GM12878 (cell line): ENCODE data around the gene CSNK1G2. TPM values are rescaled to one million over a fixed set of nuclear protein-coding genes. Genes with fewer than 3 reads are reported as not detected.

ENCODE experiments used
- ATAC-seq: fragments of 200-7000 bp; cut with Tn5 transposase; 3 replicates; pipeline ENCODE4 v1.9.1; 2020; ENCODE audit warnings: mild to moderate bottlenecking, moderate library complexity
- BruUV-seq: library from RNA; stranded (reverse); fragments of 400-500 nt; replicated peaks from 2 replicates; lab custom pipeline; 2021; lab: Mats Ljungman, UMichigan
- CTCF ChIA-PET: fragments of 300-600 bp; sonication (Branson Sonifier 250); formaldehyde crosslinking; extraction: SDS; loops from one replicate; lab custom pipeline; 2021; ENCODE audit warnings: inconsistent platforms; lab: Yijun Ruan, JAX
- POLR2A ChIA-PET: fragments of 350-600 bp; formaldehyde crosslinking; extraction: SDS; loops from one replicate; lab custom pipeline; 2021; ENCODE audit warnings: inconsistent platforms; lab: Charles Lee
- RAD21 ChIA-PET: fragments of 300-600 bp; sonication (Branson Sonifier 250); formaldehyde crosslinking; loops from one replicate; lab custom pipeline; 2023; ENCODE audit warnings: antibody characterized with exemption; ENCODE audit not compliant: unreplicated experiment; lab: Charles Lee
- SMC1A ChIA-PET: fragments of 300-600 bp; sonication (Branson Sonifier 250); formaldehyde crosslinking; loops from one replicate; lab custom pipeline; 2023; ENCODE audit not compliant: unreplicated experiment, uncharacterized antibody; lab: Charles Lee
- DNase-seq: peaks from one replicate; pipeline ENCODE4 v3.0.0-alpha.2; 2011; ENCODE audit warnings: low read depth, low spot score
- FAIRE-seq: peaks from 3 replicates; lab custom pipeline; 2011; peaks lifted over from hg19 to GRCh38; lab: Jason Lieb, UNC
- H2AFZ ChIP-seq: 2 replicates; pipeline ENCODE4 v1.6.0; 2011; ENCODE audit warnings: low read depth, low read length, control low read depth; ENCODE audit not compliant: control insufficient read depth
- H3K27ac ChIP-seq: 2 replicates; pipeline ENCODE4 v1.5.1; 2011; ENCODE audit warnings: control low read depth; ENCODE audit not compliant: control insufficient read depth, insufficient read depth
- H3K27me3 ChIP-seq, 2 experiments: replicated peaks in 1 of 2; 2 replicates each; pipeline versions ENCODE4 v1.6.0 to v1.6.1; 2011; ENCODE audit warnings: low read length in 1 of 2; ENCODE audit not compliant: control insufficient read depth in 2 of 2, insufficient read depth in 2 of 2
- H3K36me3 ChIP-seq, 2 experiments: 2 replicates each; pipeline ENCODE4 v1.5.1; 2011; ENCODE audit warnings: low read length in 1 of 2; ENCODE audit not compliant: control insufficient read depth in 2 of 2, insufficient read depth in 2 of 2
- H3K4me1 ChIP-seq: 2 replicates; pipeline ENCODE4 v1.6.1; 2011; ENCODE audit warnings: mild to moderate bottlenecking, low read length, moderate library complexity, mixed read lengths; ENCODE audit not compliant: control insufficient read depth, insufficient read depth
- H3K4me2 ChIP-seq: 2 replicates; pipeline ENCODE4 v1.6.0; 2011; ENCODE audit warnings: control low read depth; ENCODE audit not compliant: control insufficient read depth, insufficient read depth
- H3K4me3 ChIP-seq: fragments of 200-600 bp; sonication (generic); 2 replicates; pipeline ENCODE4 v1.5.1; 2016
- H3K79me2 ChIP-seq: 2 replicates; pipeline ENCODE4 v1.6.0; 2011; ENCODE audit warnings: low read length; ENCODE audit not compliant: control insufficient read depth, insufficient read depth
- H3K9ac ChIP-seq: 2 replicates; pipeline ENCODE4 v1.8.0; 2011; ENCODE audit warnings: low read length, control low read depth, mixed read lengths; ENCODE audit not compliant: control insufficient read depth, insufficient read depth
- H3K9me3 ChIP-seq: replicated peaks from 3 replicates; pipeline ENCODE4 v1.5.1; 2011; ENCODE audit warnings: mild to moderate bottlenecking, low read length; ENCODE audit not compliant: control insufficient read depth, insufficient read depth
- H4K20me1 ChIP-seq: 2 replicates; pipeline ENCODE4 v1.6.0; 2011; ENCODE audit not compliant: control insufficient read depth, insufficient read depth
- ASH2L ChIP-seq: fragments of 300-600, 200-600 bp; sonication (generic); IDR thresholded peaks from 2 replicates; pipeline ENCODE4 v1.6.1; 2017; ENCODE audit warnings: low read depth, mild to moderate bottlenecking, borderline replicate concordance
- CHD1 ChIP-seq: IDR thresholded peaks from 2 replicates; pipeline ENCODE4 v1.6.1; 2012; ENCODE audit warnings: low read depth, low read length, improper control_type of control experiment
- CREB1 ChIP-seq: IDR thresholded peaks from 2 replicates; pipeline ENCODE4 v1.6.1; 2012; ENCODE audit warnings: low read depth, mild to moderate bottlenecking, inconsistent platforms
- DPF2 ChIP-seq: fragments of 450-650 bp; IDR thresholded peaks from 2 replicates; pipeline ENCODE4 v1.6.1; 2017; ENCODE audit warnings: mild to moderate bottlenecking
- EED ChIP-seq: sonication (generic); IDR thresholded peaks from 2 replicates; pipeline ENCODE4 v1.6.1; 2016; ENCODE audit warnings: antibody characterized with exemption, low read depth
- GATAD2B ChIP-seq: fragments of 450-650 bp; conservative IDR thresholded peaks from 2 replicates; pipeline ENCODE4 v1.6.1; 2017; ENCODE audit warnings: low read depth, mild to moderate bottlenecking, moderate library complexity
- HDAC2 ChIP-seq: fragments of 200-600 bp; sonication (generic); IDR thresholded peaks from 2 replicates; pipeline ENCODE4 v1.6.1; 2017
- HDGF ChIP-seq: fragments of 450-650 bp; IDR thresholded peaks from 2 replicates; pipeline ENCODE4 v1.6.1; 2016; ENCODE audit warnings: antibody characterized with exemption
- JUNB ChIP-seq: IDR thresholded peaks from 2 replicates; pipeline ENCODE4 v1.6.1; 2016; ENCODE audit warnings: antibody characterized with exemption, mild to moderate bottlenecking
- MEF2B ChIP-seq: fragments of 450-650 bp; IDR thresholded peaks from 2 replicates; pipeline ENCODE4 v1.6.1; 2018; ENCODE audit warnings: mild to moderate bottlenecking, moderate library complexity; ENCODE audit not compliant: partially characterized antibody, poor library complexity, severe bottlenecking
- PAX5 ChIP-seq: IDR thresholded peaks from 2 replicates; pipeline ENCODE4 v1.6.1; 2011; ENCODE audit warnings: low read depth, low read length, borderline replicate concordance
- POLR2AphosphoS2 ChIP-seq: IDR thresholded peaks from 2 replicates; pipeline ENCODE4 v1.6.1; 2011; ENCODE audit warnings: low read depth, mild to moderate bottlenecking, low read length, improper control_type of control experiment, moderate library complexity
- RCOR1 ChIP-seq: conservative IDR thresholded peaks from 2 replicates; pipeline ENCODE4 v1.6.1; 2012; ENCODE audit warnings: low read depth, low read length, improper control_type of control experiment
- RUNX3 ChIP-seq: IDR thresholded peaks from 2 replicates; pipeline ENCODE4 v1.6.1; 2012; ENCODE audit warnings: low read length, inconsistent platforms
- WRNIP1 ChIP-seq: IDR thresholded peaks from 2 replicates; pipeline ENCODE4 v1.6.1; 2011; ENCODE audit warnings: low read depth, low read length, improper control_type of control experiment, borderline replicate concordance
- WGBS: methylation state at CpG from one replicate; pipeline ENCODE4 v1.1.6; 2016; ENCODE audit warnings: low lambda C conversion rate; ENCODE audit not compliant: insufficient replicate concordance, insufficient coverage; ENCODE audit errors: missing lambda C conversion rate; 5-methylcytosine and 5-hydroxymethylcytosine counted together
- in situ Hi-C: fragments of 300-500 bp; cut with MboI; formaldehyde crosslinking; loops from 9 replicates; pipeline ENCODE4 v1.14.3; 2018; ENCODE audit warnings: mixed read lengths
- intact Hi-C: fragments of 100-400 bp; cut with micrococcal nuclease; formaldehyde crosslinking; loops from one replicate; pipeline ENCODE4 v1.14.2; 2022; ENCODE audit not compliant: unreplicated experiment
- polyA plus RNA-seq, 11 experiments: library from polyadenylated mRNA; depleted of rRNA in 4 of 11; unstranded in 6 of 11; stranded (reverse) in 5 of 11; fragments of >200 nt; fragmentation: Nextera tagmentation in 4 of 11; fragmentation: Illumina TruSeq in 1 of 11; extraction: Ambion mirVana in 4 of 11; extraction: Trizol in 1 of 11; gene quantifications; 1 replicate in 1 of 11; 2 replicates in 10 of 11; pipeline versions ENCODE4 v1.2.1 to v1.2.3, GENCODE V29; 2011 to 2016; ENCODE audit warnings: inconsistent platforms in 2 of 11, missing spikeins in 2 of 11, low read depth in 1 of 11
- total RNA-seq, 4 experiments: library from RNA; depleted of rRNA in 3 of 4; stranded (reverse); fragments of >200 nt in 3 of 4; fragmentation: Illumina TruSeq in 1 of 4; extraction: Trizol in 1 of 4; gene quantifications; 2 replicates each; pipeline versions ENCODE4 v1.2.1 to v1.2.3, GENCODE V29; 2013 to 2021
- TF ChIP-seq, protein P1 (sequence below): IDR thresholded peaks from 2 replicates; pipeline ENCODE4 v1.6.1; 2012; ENCODE audit warnings: low read depth, low read length, improper control_type of control experiment
- TF ChIP-seq, protein P2 (sequence below): fragments of 450-650 bp; formaldehyde crosslinking; IDR thresholded peaks from 2 replicates; pipeline ENCODE4 v1.5.0; 2022; ENCODE audit warnings: mild to moderate bottlenecking, missing genetic modification characterization
- TF ChIP-seq, protein P3 (sequence below): fragments of 450-650 bp; IDR thresholded peaks from 2 replicates; pipeline ENCODE4 v1.6.1; 2014; ENCODE audit warnings: mild to moderate bottlenecking

CSNK1G2 gene
- total and polyA plus RNA-seq, 10 of the 15 experiments (the other 5 are each of a cell fraction or from before 2014, with no cell fraction given), result 0.64 to 109 (median 25.0) TPM

- no peak for TF ChIP-seq GATAD2B
- TF ChIP-seq RUNX3, result no peak
- TF ChIP-seq, protein P1, sequence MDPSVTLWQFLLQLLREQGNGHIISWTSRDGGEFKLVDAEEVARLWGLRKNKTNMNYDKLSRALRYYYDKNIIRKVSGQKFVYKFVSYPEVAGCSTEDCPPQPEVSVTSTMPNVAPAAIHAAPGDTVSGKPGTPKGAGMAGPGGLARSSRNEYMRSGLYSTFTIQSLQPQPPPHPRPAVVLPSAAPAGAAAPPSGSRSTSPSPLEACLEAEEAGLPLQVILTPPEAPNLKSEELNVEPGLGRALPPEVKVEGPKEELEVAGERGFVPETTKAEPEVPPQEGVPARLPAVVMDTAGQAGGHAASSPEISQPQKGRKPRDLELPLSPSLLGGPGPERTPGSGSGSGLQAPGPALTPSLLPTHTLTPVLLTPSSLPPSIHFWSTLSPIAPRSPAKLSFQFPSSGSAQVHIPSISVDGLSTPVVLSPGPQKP, result no peak
- no peak for TF ChIP-seq JUNB
- TF ChIP-seq MEF2B, result peak; percentile 50
Measured at GRCh38 chr19:1999856-2000515, 59.0 kb downstream of the CSNK1G2 start (continued).

GRCh38 chr19:2003874-2004273 lies 62.9 kb downstream of the CSNK1G2 start:
- ATAC-seq (no peak), DNase-seq (no peak), FAIRE-seq (no peak)
- in situ Hi-C loops (no loop called here), intact Hi-C loops (no loop called here)
- BruUV-seq, result no TSS peak
- Histone ChIP-seq H3K4me1 (peaks cover 7% of the 10 kb centered on the region), H3K9me3 (no peaks in the 10 kb centered on the region; the same call in 2 of the 3 replicates), H3K79me2 (no peaks in the 10 kb centered on the region; the same call in 1 of the 2 replicates), H3K4me3 (no peak overlapping the region), H3K9ac (no peak overlapping the region), H2AFZ (no peak overlapping the region), H3K36me3 (no peaks in the 10 kb centered on the region), H3K27me3 (no peaks in the 10 kb centered on the region), H3K4me2 (no peak overlapping the region), H3K27ac (no peak overlapping the region), H4K20me1 (no peaks in the 10 kb centered on the region)
- ChIA-PET CTCF (interaction anchor here (0.7 kb wide), 1 partner anchor 9 kb away, joined by 3 read pairs; no protein-coding TSS in a partner anchor), RAD21 (no interaction called here), POLR2A (no interaction called here), SMC1A (no interaction called here)
- 98% methylated on average over 4 of the region's 4 CpGs for WGBS
- TF ChIP-seq, protein P2, sequence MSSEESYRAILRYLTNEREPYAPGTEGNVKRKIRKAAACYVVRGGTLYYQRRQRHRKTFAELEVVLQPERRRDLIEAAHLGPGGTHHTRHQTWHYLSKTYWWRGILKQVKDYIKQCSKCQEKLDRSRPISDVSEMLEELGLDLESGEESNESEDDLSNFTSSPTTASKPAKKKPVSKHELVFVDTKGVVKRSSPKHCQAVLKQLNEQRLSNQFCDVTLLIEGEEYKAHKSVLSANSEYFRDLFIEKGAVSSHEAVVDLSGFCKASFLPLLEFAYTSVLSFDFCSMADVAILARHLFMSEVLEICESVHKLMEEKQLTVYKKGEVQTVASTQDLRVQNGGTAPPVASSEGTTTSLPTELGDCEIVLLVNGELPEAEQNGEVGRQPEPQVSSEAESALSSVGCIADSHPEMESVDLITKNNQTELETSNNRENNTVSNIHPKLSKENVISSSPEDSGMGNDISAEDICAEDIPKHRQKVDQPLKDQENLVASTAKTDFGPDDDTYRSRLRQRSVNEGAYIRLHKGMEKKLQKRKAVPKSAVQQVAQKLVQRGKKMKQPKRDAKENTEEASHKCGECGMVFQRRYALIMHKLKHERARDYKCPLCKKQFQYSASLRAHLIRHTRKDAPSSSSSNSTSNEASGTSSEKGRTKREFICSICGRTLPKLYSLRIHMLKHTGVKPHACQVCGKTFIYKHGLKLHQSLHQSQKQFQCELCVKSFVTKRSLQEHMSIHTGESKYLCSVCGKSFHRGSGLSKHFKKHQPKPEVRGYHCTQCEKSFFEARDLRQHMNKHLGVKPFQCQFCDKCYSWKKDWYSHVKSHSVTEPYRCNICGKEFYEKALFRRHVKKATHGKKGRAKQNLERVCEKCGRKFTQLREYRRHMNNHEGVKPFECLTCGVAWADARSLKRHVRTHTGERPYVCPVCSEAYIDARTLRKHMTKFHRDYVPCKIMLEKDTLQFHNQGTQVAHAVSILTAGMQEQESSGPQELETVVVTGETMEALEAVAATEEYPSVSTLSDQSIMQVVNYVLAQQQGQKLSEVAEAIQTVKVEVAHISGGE (CRISPR knock-in tag), result no peak
- TF ChIP-seq CHD1, result no peak
- TF ChIP-seq, protein P3, sequence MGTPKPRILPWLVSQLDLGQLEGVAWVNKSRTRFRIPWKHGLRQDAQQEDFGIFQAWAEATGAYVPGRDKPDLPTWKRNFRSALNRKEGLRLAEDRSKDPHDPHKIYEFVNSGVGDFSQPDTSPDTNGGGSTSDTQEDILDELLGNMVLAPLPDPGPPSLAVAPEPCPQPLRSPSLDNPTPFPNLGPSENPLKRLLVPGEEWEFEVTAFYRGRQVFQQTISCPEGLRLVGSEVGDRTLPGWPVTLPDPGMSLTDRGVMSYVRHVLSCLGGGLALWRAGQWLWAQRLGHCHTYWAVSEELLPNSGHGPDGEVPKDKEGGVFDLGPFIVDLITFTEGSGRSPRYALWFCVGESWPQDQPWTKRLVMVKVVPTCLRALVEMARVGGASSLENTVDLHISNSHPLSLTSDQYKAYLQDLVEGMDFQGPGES, result no peak
- TF ChIP-seq HDGF, result no peak
- no peak for TF ChIP-seq MEF2B
- no peak for TF ChIP-seq WRNIP1
- no peak for TF ChIP-seq RCOR1
- TF ChIP-seq EED, result no peak
- no peak for TF ChIP-seq POLR2AphosphoS2
- TF ChIP-seq DPF2, result no peak
- TF ChIP-seq ASH2L, result no peak
- TF ChIP-seq CREB1, result no peak
- TF ChIP-seq PAX5, result no peak
- no peak for TF ChIP-seq RUNX3
- no peak for TF ChIP-seq HDAC2
